HCT116 (cell line): ENCODE data around the gene SLC35F6. TPM values are rescaled to one million over a fixed set of nuclear protein-coding genes. Genes with fewer than 3 reads are reported as not detected.

ENCODE experiments used
- ATAC-seq: fragments of 200-7000 bp; cut with Tn5 transposase; 2 replicates; pipeline ENCODE4 v1.9.1; 2020; ENCODE audit warnings: mild to moderate bottlenecking, moderate library complexity
- BruUV-seq: library from RNA; stranded (reverse); fragments of 400-500 nt; replicated peaks from 2 replicates; lab custom pipeline; 2021; lab: Mats Ljungman, UMichigan
- CTCF ChIA-PET: fragments of 300-600 bp; sonication (Branson Sonifier 250); formaldehyde crosslinking; loops from one replicate; lab custom pipeline; 2021; ENCODE audit warnings: antibody characterized with exemption; lab: Charles Lee
- POLR2A ChIA-PET: fragments of 300-600, 350-600 bp; sonication (Branson Sonifier 250); formaldehyde crosslinking; loops from one replicate; lab custom pipeline; 2021; ENCODE audit warnings: antibody characterized with exemption; lab: Charles Lee
- RAD21 ChIA-PET, 2 experiments: fragments of 300-600 bp; sonication (Branson Sonifier 250); formaldehyde crosslinking; loops; one replicate each; lab custom pipeline; 2023; ENCODE audit warnings: low total read pairs in 2 of 2; ENCODE audit not compliant: uncharacterized antibody in 2 of 2, unreplicated experiment in 2 of 2, low non-redundant PET in 1 of 2; lab: Charles Lee
- DNase-seq: peaks from one replicate; pipeline ENCODE4 v3.0.0-alpha.2; 2010; ENCODE audit warnings: low read depth, low spot score
- H2AFZ ChIP-seq: fragments of 200-600 bp; shearing (Covaris generic), sonication (generic); 2 replicates; pipeline ENCODE4 v1.6.1; 2017; ENCODE audit warnings: low read depth, mixed run types, mixed read lengths, antibody characterized with exemption, low read length; ENCODE audit not compliant: poor library complexity, severe bottlenecking
- H3K27ac ChIP-seq: 2 replicates; pipeline ENCODE4 v1.5.1; 2012; ENCODE audit warnings: low read depth, low read length
- H3K27me3 ChIP-seq: fragments of 200-600 bp; sonication (generic); 2 replicates; pipeline ENCODE4 v1.6.1; 2016; ENCODE audit warnings: mixed run types, low read length, mixed read lengths; ENCODE audit not compliant: insufficient read depth
- H3K36me3 ChIP-seq, 2 experiments: fragments of 200-500 bp in 1 of 2; fragments of 200-600 bp in 1 of 2; sonication (Bioruptor generic) in 1 of 2; sonication (generic) in 1 of 2; 2 replicates each; pipeline versions ENCODE4 v1.5.1 to v1.6.1; 2014 to 2016; ENCODE audit warnings: low read length in 2 of 2, inconsistent platforms in 1 of 2, mixed read lengths in 1 of 2, mixed run types in 1 of 2; ENCODE audit not compliant: insufficient read depth in 2 of 2, control insufficient read depth in 1 of 2
- H3K4me1 ChIP-seq, 2 experiments: fragments of 200-600 bp in 1 of 2; sonication (generic) in 1 of 2; 2 replicates each; pipeline versions ENCODE4 v1.5.1 to v1.6.1; 2012 to 2017; ENCODE audit warnings: low read length in 2 of 2, inconsistent platforms in 1 of 2, mild to moderate bottlenecking in 1 of 2, mixed read lengths in 1 of 2, mixed run types in 1 of 2, moderate library complexity in 1 of 2; ENCODE audit not compliant: insufficient read depth in 2 of 2, control insufficient read depth in 1 of 2
- H3K4me2 ChIP-seq: fragments of 200-600 bp; sonication (generic); 2 replicates; pipeline ENCODE4 v1.6.1; 2017; ENCODE audit warnings: mixed run types, low read length, mixed read lengths
- H3K4me3 ChIP-seq, 2 experiments: fragments of 200-600 bp in 1 of 2; sonication (generic) in 1 of 2; replicated peaks in 1 of 2; 2 replicates each; pipeline ENCODE4 v1.5.1; 2011 to 2016; ENCODE audit warnings: low read length in 2 of 2, control low read depth in 1 of 2, low read depth in 1 of 2, mild to moderate bottlenecking in 1 of 2, mixed read lengths in 1 of 2, mixed run types in 1 of 2
- H3K79me2 ChIP-seq: fragments of 200-600 bp; sonication (generic); 2 replicates; pipeline ENCODE4 v1.6.1; 2017; ENCODE audit warnings: mild to moderate bottlenecking, mixed run types, low read length, moderate library complexity, mixed read lengths; ENCODE audit not compliant: insufficient read depth
- H3K9ac ChIP-seq: fragments of 200-600 bp; sonication (generic); 2 replicates; pipeline ENCODE4 v1.6.1; 2016; ENCODE audit warnings: low read length, mixed read lengths
- H3K9me2 ChIP-seq: fragments of 200-600 bp; sonication (generic), shearing (Covaris generic); 2 replicates; pipeline ENCODE4 v1.6.1; 2017; ENCODE audit warnings: mixed run types, mild to moderate bottlenecking, moderate library complexity; ENCODE audit not compliant: insufficient read depth
- H3K9me3 ChIP-seq, 2 experiments: fragments of 200-500 bp in 1 of 2; fragments of 200-600 bp in 1 of 2; sonication (Bioruptor generic) in 1 of 2; sonication (generic) in 1 of 2; 2 replicates each; pipeline ENCODE4 v1.6.1; 2014 to 2017; ENCODE audit warnings: low read length in 2 of 2, mixed read lengths in 2 of 2, inconsistent platforms in 1 of 2, low read depth in 1 of 2, mild to moderate bottlenecking in 1 of 2, mixed run types in 1 of 2, moderate library complexity in 1 of 2; ENCODE audit not compliant: control insufficient read depth in 1 of 2, insufficient read depth in 1 of 2
- H4K20me1 ChIP-seq: fragments of 200-600 bp; sonication (generic), shearing (Covaris generic); 2 replicates; pipeline ENCODE4 v1.6.1; 2017; ENCODE audit warnings: mixed run types, mild to moderate bottlenecking, moderate library complexity; ENCODE audit not compliant: insufficient read depth
- ZFX ChIP-seq: fragments of 450-650 bp; IDR thresholded peaks from 2 replicates; pipeline ENCODE4 v1.6.1; 2017
- intact Hi-C: fragments of 100-400 bp; cut with micrococcal nuclease; formaldehyde crosslinking; loops from 2 replicates; pipeline ENCODE4 v1.10.0; 2022
- total RNA-seq: library from RNA; stranded (reverse); gene quantifications from one replicate; pipeline ENCODE4 v1.2.1, GENCODE V29; 2021; ENCODE audit not compliant: unreplicated experiment
- TF ChIP-seq, protein P1 (sequence below): IDR thresholded peaks from 2 replicates; pipeline ENCODE4 v1.6.1; 2012; ENCODE audit warnings: low read depth

SLC35F6 gene
- total RNA-seq, 1 experiment from 2014 or later: 34.5 TPM

DNA sequence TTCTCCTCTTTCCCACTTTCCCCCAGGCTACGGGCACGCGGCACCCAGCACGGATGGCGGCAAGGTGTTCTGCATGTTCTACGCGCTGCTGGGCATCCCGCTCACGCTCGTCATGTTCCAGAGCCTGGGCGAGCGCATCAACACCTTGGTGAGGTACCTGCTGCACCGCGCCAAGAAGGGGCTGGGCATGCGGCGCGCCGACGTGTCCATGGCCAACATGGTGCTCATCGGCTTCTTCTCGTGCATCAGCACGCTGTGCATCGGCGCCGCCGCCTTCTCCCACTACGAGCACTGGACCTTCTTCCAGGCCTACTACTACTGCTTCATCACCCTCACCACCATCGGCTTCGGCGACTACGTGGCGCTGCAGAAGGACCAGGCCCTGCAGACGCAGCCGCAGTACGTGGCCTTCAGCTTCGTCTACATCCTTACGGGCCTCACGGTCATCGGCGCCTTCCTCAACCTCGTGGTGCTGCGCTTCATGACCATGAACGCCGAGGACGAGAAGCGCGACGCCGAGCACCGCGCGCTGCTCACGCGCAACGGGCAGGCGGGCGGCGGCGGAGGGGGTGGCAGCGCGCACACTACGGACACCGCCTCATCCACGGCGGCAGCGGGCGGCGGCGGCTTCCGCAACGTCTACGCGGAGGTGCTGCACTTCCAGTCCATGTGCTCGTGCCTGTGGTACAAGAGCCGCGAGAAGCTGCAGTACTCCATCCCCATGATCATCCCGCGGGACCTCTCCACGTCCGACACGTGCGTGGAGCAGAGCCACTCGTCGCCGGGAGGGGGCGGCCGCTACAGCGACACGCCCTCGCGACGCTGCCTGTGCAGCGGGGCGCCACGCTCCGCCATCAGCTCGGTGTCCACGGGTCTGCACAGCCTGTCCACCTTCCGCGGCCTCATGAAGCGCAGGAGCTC is 36.2 kb upstream of the SLC35F6 start:
- intact Hi-C loops: no loop called here
- no TSS peak for BruUV-seq

More for the DNA sequence above, 36.2 kb upstream of the SLC35F6 start:
- Histone ChIP-seq H3K4me3 (no peak overlapping the region), H3K27ac (no peak overlapping the region), H3K9me3 (no peaks in the 10 kb centered on the region), H3K9me2 (no peaks in the 10 kb centered on the region), H3K79me2 (no peaks in the 10 kb centered on the region), H4K20me1 (no peaks in the 10 kb centered on the region), H3K4me2 (no peak overlapping the region), H3K9ac (no peak overlapping the region), H2AFZ (no peak overlapping the region), H3K4me1 (peaks cover 28 to 33% of the 10 kb centered on the region in 2 experiments), H3K36me3 (no peaks in the 10 kb centered on the region), H3K27me3 (no peaks in the 10 kb centered on the region)
- TF ChIP-seq, protein P1, sequence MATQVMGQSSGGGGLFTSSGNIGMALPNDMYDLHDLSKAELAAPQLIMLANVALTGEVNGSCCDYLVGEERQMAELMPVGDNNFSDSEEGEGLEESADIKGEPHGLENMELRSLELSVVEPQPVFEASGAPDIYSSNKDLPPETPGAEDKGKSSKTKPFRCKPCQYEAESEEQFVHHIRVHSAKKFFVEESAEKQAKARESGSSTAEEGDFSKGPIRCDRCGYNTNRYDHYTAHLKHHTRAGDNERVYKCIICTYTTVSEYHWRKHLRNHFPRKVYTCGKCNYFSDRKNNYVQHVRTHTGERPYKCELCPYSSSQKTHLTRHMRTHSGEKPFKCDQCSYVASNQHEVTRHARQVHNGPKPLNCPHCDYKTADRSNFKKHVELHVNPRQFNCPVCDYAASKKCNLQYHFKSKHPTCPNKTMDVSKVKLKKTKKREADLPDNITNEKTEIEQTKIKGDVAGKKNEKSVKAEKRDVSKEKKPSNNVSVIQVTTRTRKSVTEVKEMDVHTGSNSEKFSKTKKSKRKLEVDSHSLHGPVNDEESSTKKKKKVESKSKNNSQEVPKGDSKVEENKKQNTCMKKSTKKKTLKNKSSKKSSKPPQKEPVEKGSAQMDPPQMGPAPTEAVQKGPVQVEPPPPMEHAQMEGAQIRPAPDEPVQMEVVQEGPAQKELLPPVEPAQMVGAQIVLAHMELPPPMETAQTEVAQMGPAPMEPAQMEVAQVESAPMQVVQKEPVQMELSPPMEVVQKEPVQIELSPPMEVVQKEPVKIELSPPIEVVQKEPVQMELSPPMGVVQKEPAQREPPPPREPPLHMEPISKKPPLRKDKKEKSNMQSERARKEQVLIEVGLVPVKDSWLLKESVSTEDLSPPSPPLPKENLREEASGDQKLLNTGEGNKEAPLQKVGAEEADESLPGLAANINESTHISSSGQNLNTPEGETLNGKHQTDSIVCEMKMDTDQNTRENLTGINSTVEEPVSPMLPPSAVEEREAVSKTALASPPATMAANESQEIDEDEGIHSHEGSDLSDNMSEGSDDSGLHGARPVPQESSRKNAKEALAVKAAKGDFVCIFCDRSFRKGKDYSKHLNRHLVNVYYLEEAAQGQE: no peak
- peak; percentile 8; the same call in 1 of the 2 replicates for TF ChIP-seq ZFX
- CTCF ChIA-PET: no interaction called here
- RAD21 ChIA-PET: no interaction called here
- no peak for DNase-seq
- POLR2A ChIA-PET: no interaction called here
- no peak for ATAC-seq
